PFSK-1 (cell line): ENCODE measurements around the gene CYTH1.

Source experiments
- FOXP2 ChIP-seq: optimal IDR thresholded peaks from 2 replicates; pipeline ENCODE3; 2011; ENCODE audit warnings: borderline replicate concordance, control low read depth, inconsistent platforms; ENCODE audit not compliant: insufficient read depth; ENCODE audit errors: extremely low read length, extremely low read depth
- POLR2AphosphoS5 ChIP-seq: IDR thresholded peaks from 2 replicates; pipeline ENCODE4 v1.6.1; 2012; ENCODE audit warnings: low read depth, mild to moderate bottlenecking, control low read depth, low read length, moderate library complexity
- SIN3A ChIP-seq: IDR thresholded peaks from 2 replicates; pipeline ENCODE4 v1.6.1; 2012; ENCODE audit warnings: mild to moderate bottlenecking, low read length, moderate library complexity, borderline replicate concordance; ENCODE audit not compliant: insufficient read depth
- TAF1 ChIP-seq: IDR thresholded peaks from 2 replicates; pipeline ENCODE4 v1.6.1; 2012; ENCODE audit warnings: low read length, control low read depth, borderline replicate concordance; ENCODE audit not compliant: insufficient read depth
- TF ChIP-seq, protein P1 (sequence below), 2 experiments: IDR thresholded peaks; 2 replicates each; pipeline versions ENCODE4 v1.6.1 to v1.8.0; 2011 to 2012; ENCODE audit warnings: low read depth in 2 of 2, low read length in 2 of 2, control low read depth in 1 of 2, inconsistent platforms in 1 of 2, mild to moderate bottlenecking in 1 of 2, moderate library complexity in 1 of 2; ENCODE audit not compliant: insufficient read depth in 1 of 2

The CYTH1 gene

DNA sequence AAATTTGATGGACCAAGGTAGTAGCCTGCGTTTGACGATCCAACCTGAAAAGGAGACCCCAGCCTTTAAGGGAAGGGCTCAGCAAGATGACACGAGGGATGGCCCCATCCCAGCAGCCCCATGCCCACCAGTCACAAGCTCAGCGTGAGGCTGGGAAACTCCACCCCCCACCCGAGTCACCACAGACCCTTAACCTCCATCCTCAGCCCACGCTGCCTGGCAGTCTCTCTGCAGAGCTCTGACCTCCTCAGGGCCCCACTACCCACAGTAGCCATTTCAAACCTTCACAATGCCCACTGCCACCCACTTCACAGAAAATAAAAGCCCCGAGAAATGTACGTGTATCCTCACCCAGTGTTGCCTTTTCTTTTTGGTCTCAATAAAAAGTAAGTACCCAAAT, 39.9 kb upstream of the CYTH1 start:
- TF ChIP-seq SIN3A (no peak), FOXP2 (no peak), TAF1 (no peak), POLR2AphosphoS5 (no peak)
- TF ChIP-seq, protein P1, sequence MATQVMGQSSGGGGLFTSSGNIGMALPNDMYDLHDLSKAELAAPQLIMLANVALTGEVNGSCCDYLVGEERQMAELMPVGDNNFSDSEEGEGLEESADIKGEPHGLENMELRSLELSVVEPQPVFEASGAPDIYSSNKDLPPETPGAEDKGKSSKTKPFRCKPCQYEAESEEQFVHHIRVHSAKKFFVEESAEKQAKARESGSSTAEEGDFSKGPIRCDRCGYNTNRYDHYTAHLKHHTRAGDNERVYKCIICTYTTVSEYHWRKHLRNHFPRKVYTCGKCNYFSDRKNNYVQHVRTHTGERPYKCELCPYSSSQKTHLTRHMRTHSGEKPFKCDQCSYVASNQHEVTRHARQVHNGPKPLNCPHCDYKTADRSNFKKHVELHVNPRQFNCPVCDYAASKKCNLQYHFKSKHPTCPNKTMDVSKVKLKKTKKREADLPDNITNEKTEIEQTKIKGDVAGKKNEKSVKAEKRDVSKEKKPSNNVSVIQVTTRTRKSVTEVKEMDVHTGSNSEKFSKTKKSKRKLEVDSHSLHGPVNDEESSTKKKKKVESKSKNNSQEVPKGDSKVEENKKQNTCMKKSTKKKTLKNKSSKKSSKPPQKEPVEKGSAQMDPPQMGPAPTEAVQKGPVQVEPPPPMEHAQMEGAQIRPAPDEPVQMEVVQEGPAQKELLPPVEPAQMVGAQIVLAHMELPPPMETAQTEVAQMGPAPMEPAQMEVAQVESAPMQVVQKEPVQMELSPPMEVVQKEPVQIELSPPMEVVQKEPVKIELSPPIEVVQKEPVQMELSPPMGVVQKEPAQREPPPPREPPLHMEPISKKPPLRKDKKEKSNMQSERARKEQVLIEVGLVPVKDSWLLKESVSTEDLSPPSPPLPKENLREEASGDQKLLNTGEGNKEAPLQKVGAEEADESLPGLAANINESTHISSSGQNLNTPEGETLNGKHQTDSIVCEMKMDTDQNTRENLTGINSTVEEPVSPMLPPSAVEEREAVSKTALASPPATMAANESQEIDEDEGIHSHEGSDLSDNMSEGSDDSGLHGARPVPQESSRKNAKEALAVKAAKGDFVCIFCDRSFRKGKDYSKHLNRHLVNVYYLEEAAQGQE (IDR thresholded peaks at IDR 0.05; ENCODE audit: insufficient read depth in 1 of 2, low read depth in 2 of 2, low read length in 2 of 2), result no peak

DNA sequence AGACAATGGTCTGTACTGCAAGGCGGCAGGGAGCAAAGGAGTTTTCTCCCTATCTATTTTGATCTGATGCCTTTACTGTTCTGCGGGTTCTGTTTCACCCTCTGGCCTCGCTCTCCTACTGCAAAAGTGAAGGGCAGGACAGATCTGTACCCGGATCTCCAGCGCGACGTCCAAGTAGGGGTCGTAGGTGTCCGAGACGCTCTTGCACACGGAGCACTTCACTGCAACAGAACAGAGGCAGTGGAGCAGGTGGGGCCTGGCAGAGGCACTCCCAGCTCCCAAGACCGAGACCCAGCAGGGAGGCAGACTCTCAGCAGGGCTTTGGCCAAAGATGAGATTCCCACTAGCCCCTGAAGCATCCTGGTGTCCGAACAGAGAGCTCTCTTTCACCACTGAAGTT, 38.8 kb upstream of the CYTH1 start:
- TF ChIP-seq TAF1, result no peak
- TF ChIP-seq, protein P1 (IDR thresholded peaks at IDR 0.05; ENCODE audit: insufficient read depth in 1 of 2, low read depth in 2 of 2, low read length in 2 of 2), result no peak
- TF ChIP-seq SIN3A, result no peak
- TF ChIP-seq POLR2AphosphoS5, result no peak
- TF ChIP-seq FOXP2, result no peak

DNA sequence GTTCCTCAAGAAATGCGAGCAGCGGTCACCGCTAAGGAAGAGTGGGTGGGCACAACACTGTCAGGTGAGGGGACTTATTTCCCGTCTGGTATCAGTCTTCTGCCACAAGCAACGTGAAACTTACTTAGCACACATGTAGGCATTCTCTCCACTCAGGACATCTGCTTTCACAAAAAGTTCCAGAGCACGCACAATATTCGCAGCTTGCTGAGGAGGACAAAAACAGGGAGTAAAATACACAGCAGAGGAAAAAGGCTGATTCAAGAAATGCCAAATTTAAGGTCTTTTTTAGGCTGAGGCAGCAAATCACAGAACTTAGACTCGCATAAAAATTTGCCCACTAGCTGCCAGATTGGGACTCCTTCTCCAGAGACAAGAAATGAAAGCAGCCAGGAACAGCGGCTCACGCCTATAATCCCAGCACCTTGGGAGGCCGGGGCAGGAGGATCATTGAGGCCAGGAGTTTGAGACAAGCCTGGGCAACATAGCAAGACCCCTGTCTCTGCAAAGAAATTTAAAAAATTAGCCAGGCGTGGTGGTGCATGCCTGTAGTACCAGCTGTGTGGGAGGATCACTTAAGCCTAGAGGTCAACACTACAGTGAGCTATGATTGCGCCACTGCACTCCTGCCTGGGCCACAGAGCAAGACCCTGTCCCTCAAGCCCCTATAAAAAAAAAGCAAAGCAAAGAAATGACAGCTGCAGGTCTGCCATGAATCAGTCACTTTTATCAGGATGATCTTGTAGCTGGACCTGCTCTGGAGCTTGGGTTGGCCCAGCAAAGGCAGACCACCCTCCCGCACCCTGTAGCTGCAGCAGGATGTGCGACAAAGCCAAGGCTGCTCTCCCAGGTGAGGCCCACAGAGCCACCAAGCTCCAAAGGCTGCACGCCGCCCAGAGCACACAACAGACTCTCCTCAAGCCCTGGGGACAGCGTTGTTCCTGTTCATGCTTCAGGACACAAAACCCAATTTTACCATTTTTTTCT, 38.0 kb upstream of the CYTH1 start:
- no peak for TF ChIP-seq TAF1
- no peak for TF ChIP-seq SIN3A
- no peak for TF ChIP-seq FOXP2
- TF ChIP-seq, protein P1 (IDR thresholded peaks at IDR 0.05; ENCODE audit: insufficient read depth in 1 of 2, low read depth in 2 of 2, low read length in 2 of 2), result no peak
- no peak for TF ChIP-seq POLR2AphosphoS5

DNA sequence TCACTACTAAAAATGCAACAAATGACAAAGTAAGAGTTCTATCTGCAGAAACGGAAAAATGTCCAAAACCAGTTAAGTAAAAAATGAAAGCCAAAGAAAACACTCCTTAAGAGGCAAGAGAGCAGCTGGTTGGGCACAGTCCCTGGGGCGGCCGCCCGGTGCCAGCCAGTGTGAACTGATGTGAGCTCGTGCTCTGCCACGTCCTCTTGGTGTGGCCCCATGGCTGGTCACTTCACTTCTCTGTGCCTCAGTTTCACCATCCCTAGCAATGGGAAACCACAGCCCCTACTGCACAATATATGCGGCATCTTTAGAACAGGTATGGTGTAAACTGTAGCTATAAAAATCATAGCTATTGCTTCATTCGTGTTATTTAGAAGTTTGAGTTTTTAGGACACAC, 37.3 kb upstream of the CYTH1 start:
- TF ChIP-seq TAF1, result no peak
- TF ChIP-seq SIN3A, result no peak
- no peak for TF ChIP-seq POLR2AphosphoS5
- TF ChIP-seq, protein P1 (IDR thresholded peaks at IDR 0.05; ENCODE audit: insufficient read depth in 1 of 2, low read depth in 2 of 2, low read length in 2 of 2), result no peak
- TF ChIP-seq FOXP2, result no peak
